SU-DHL-6 (cell line): ENCODE measurements around the gene AMER3.

ENCODE experiments used
- EZH2phosphoT487 ChIP-seq: fragments of 200-600 bp; sonication (generic), shearing (Covaris generic); conservative IDR thresholded peaks from 2 replicates; pipeline ENCODE4 v1.6.1; 2018; ENCODE audit warnings: mild to moderate bottlenecking, antibody characterized with exemption, low read length, moderate library complexity, mixed read lengths
- TF ChIP-seq, protein P1 (sequence below): fragments of 200-600 bp; sonication (generic); IDR thresholded peaks from one replicate; pipeline ENCODE4 v1.5.1; 2017; ENCODE audit warnings: antibody characterized with exemption, mild to moderate bottlenecking, low read length, moderate library complexity; ENCODE audit not compliant: insufficient read depth, poor library complexity, severe bottlenecking

- TF ChIP-seq, protein P1, sequence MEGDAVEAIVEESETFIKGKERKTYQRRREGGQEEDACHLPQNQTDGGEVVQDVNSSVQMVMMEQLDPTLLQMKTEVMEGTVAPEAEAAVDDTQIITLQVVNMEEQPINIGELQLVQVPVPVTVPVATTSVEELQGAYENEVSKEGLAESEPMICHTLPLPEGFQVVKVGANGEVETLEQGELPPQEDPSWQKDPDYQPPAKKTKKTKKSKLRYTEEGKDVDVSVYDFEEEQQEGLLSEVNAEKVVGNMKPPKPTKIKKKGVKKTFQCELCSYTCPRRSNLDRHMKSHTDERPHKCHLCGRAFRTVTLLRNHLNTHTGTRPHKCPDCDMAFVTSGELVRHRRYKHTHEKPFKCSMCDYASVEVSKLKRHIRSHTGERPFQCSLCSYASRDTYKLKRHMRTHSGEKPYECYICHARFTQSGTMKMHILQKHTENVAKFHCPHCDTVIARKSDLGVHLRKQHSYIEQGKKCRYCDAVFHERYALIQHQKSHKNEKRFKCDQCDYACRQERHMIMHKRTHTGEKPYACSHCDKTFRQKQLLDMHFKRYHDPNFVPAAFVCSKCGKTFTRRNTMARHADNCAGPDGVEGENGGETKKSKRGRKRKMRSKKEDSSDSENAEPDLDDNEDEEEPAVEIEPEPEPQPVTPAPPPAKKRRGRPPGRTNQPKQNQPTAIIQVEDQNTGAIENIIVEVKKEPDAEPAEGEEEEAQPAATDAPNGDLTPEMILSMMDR: no peak
- TF ChIP-seq EZH2phosphoT487: no peak
These were observed 5.7 kb downstream of the AMER3 start for GRCh38 chr2:130760754-130761751.
